GM23338 (cell line): ENCODE data around the gene CPLX3. TPM values are rescaled to one million over a fixed set of nuclear protein-coding genes. Genes with fewer than 3 reads are reported as not detected.

Experiments used
- ATAC-seq: fragments of 200-7000 bp; cut with Tn5 transposase; 3 replicates; pipeline ENCODE4 v1.9.1; 2020
- DNase-seq: peaks from one replicate; pipeline ENCODE4 v3.0.0-alpha.2; 2015; ENCODE audit warnings: low spot score
- H2AFZ ChIP-seq: fragments of 200-600 bp; sonication (generic); 2 replicates; pipeline ENCODE4 v1.8.0; 2016; ENCODE audit warnings: antibody characterized with exemption, mild to moderate bottlenecking, moderate library complexity
- H3F3A ChIP-seq: fragments of 200-600 bp; sonication (generic); replicated peaks from 2 replicates; pipeline ENCODE4 v1.8.0; 2017; ENCODE audit warnings: antibody characterized with exemption, mixed run types, low read depth
- H3K27ac ChIP-seq: fragments of 200-600 bp; sonication (generic); 2 replicates; pipeline ENCODE4 v1.6.1; 2016; ENCODE audit warnings: low read depth
- H3K27me3 ChIP-seq: fragments of 200-600 bp; sonication (generic); 2 replicates; pipeline ENCODE4 v1.8.0; 2016; ENCODE audit warnings: mild to moderate bottlenecking, mixed run types, moderate library complexity; ENCODE audit not compliant: insufficient read depth
- H3K36me3 ChIP-seq: fragments of 200-600 bp; sonication (generic); 2 replicates; pipeline ENCODE4 v1.8.0; 2016; ENCODE audit warnings: mild to moderate bottlenecking; ENCODE audit not compliant: insufficient read depth
- H3K4me1 ChIP-seq: fragments of 200-600 bp; sonication (generic); 2 replicates; pipeline ENCODE4 v1.8.0; 2016; ENCODE audit warnings: mild to moderate bottlenecking, moderate library complexity; ENCODE audit not compliant: insufficient read depth
- H3K4me2 ChIP-seq: fragments of 200-600 bp; sonication (generic); 2 replicates; pipeline ENCODE4 v1.7.1; 2017; ENCODE audit warnings: mixed run types
- H3K4me3 ChIP-seq: fragments of 200-600 bp; sonication (generic); 2 replicates; pipeline ENCODE4 v1.6.1; 2016; ENCODE audit warnings: mixed run types
- H3K79me2 ChIP-seq: fragments of 200-600 bp; sonication (generic); replicated peaks from 2 replicates; pipeline ENCODE4 v1.8.0; 2017; ENCODE audit warnings: mild to moderate bottlenecking; ENCODE audit not compliant: insufficient read depth
- H3K9me2 ChIP-seq: fragments of 200-600 bp; sonication (generic); 2 replicates; pipeline ENCODE4 v1.8.0; 2017; ENCODE audit not compliant: insufficient read depth
- H4K20me1 ChIP-seq: fragments of 200-600 bp; sonication (generic); replicated peaks from 2 replicates; pipeline ENCODE4 v1.8.0; 2017; ENCODE audit warnings: mild to moderate bottlenecking; ENCODE audit not compliant: insufficient read depth
- H3K27ac Mint-ChIP-seq: 2 replicates; pipeline ENCODE4 v1.8.0; 2020; ENCODE audit warnings: inconsistent platforms, mild to moderate bottlenecking, moderate library complexity, mixed read lengths
- H3K27me3 Mint-ChIP-seq: 3 replicates; pipeline ENCODE4 v1.8.0; 2022; ENCODE audit warnings: low read depth, mild to moderate bottlenecking, moderate library complexity, mixed read lengths, inconsistent platforms; ENCODE audit not compliant: insufficient read depth, poor library complexity
- H3K36me3 Mint-ChIP-seq: 3 replicates; pipeline ENCODE4 v1.8.0; 2021; ENCODE audit warnings: low read depth, mild to moderate bottlenecking, inconsistent platforms, moderate library complexity, mixed read lengths
- H3K4me1 Mint-ChIP-seq: 3 replicates; pipeline ENCODE4 v1.8.0; 2020; ENCODE audit warnings: mild to moderate bottlenecking, inconsistent platforms, mixed read lengths
- H3K4me3 Mint-ChIP-seq: 3 replicates; pipeline ENCODE4 v1.8.0; 2021; ENCODE audit warnings: moderate library complexity, mild to moderate bottlenecking, inconsistent platforms, mixed read lengths
- H3K9me3 Mint-ChIP-seq: 3 replicates; pipeline ENCODE4 v1.8.0; 2020; ENCODE audit warnings: moderate library complexity, mild to moderate bottlenecking, inconsistent platforms, mixed read lengths
- CREB1 ChIP-seq: fragments of 250-450 bp; sonication (Bioruptor Pico); IDR thresholded peaks from 2 replicates; pipeline ENCODE4 v1.5.0; 2020; ENCODE audit warnings: low read depth, mild to moderate bottlenecking, moderate library complexity
- CTCF ChIP-seq, 2 experiments: fragments of 200-600 bp in 1 of 2; sonication (generic) in 1 of 2; conservative IDR thresholded peaks; 2 replicates each; pipeline versions ENCODE4 v1.5.1 to v1.6.1; 2016 to 2017; ENCODE audit warnings: antibody characterized with exemption in 2 of 2, low read depth in 2 of 2, mild to moderate bottlenecking in 2 of 2, moderate library complexity in 1 of 2
- ETS1 ChIP-seq: IDR thresholded peaks from 2 replicates; pipeline ENCODE4 v1.6.1; 2016; ENCODE audit warnings: antibody characterized with exemption
- EZH2 ChIP-seq: fragments of 200-600 bp; sonication (generic); IDR thresholded peaks from one replicate; pipeline ENCODE4 v1.8.0; 2017; ENCODE audit warnings: antibody characterized with exemption, mild to moderate bottlenecking, low read depth; ENCODE audit not compliant: unreplicated experiment
- EZH2phosphoT487 ChIP-seq: fragments of 200-600 bp; sonication (generic); IDR thresholded peaks from one replicate; pipeline ENCODE4 v1.8.1; 2018; ENCODE audit warnings: antibody characterized with exemption; ENCODE audit not compliant: unreplicated experiment
- JUNB ChIP-seq: IDR thresholded peaks from one replicate; pipeline ENCODE4 v1.6.1; 2016; ENCODE audit warnings: antibody characterized with exemption; ENCODE audit not compliant: unreplicated experiment
- NANOG ChIP-seq: IDR thresholded peaks from 2 replicates; pipeline ENCODE4 v1.6.1; 2016; ENCODE audit warnings: antibody characterized with exemption, borderline replicate concordance
- POLR2AphosphoS5 ChIP-seq: IDR thresholded peaks from 2 replicates; pipeline ENCODE4 v1.6.1; 2016; ENCODE audit warnings: antibody characterized with exemption, low read depth
- STAT1 ChIP-seq: IDR thresholded peaks from one replicate; pipeline ENCODE4 v1.6.1; 2016; ENCODE audit warnings: antibody characterized with exemption; ENCODE audit not compliant: unreplicated experiment
- ZNF114 ChIP-seq: fragments of 250-450 bp; sonication (Bioruptor Pico); IDR thresholded peaks from 2 replicates; pipeline ENCODE4 v1.5.0; 2020; ENCODE audit warnings: mild to moderate bottlenecking, moderate library complexity
- ZNF331 ChIP-seq: fragments of 250-450 bp; sonication (Bioruptor Pico); IDR thresholded peaks from 2 replicates; pipeline ENCODE4 v1.5.0; 2020; ENCODE audit warnings: low read depth, mild to moderate bottlenecking, moderate library complexity
- polyA plus RNA-seq: library from polyadenylated mRNA; unstranded; fragments of >200 nt; fragmentation: Nextera tagmentation; extraction: Ambion mirVana; gene quantifications from 2 replicates; pipeline ENCODE4 v1.2.1, GENCODE V29; 2016
- total RNA-seq: library from RNA; depleted of rRNA; stranded (reverse); fragments of >200 nt; shearing (Covaris generic); gene quantifications from 2 replicates; pipeline ENCODE4 v1.2.3, GENCODE V29; 2014
- TF ChIP-seq, protein P1 (sequence below): fragments of 250-450 bp; sonication (Bioruptor Pico); IDR thresholded peaks from 2 replicates; pipeline ENCODE4 v1.5.0; 2020; ENCODE audit warnings: mild to moderate bottlenecking, moderate library complexity

CPLX3 gene
- total and polyA plus RNA-seq, 2 experiments from 2014 or later = 0.66 TPM; not detected in 1

DNA sequence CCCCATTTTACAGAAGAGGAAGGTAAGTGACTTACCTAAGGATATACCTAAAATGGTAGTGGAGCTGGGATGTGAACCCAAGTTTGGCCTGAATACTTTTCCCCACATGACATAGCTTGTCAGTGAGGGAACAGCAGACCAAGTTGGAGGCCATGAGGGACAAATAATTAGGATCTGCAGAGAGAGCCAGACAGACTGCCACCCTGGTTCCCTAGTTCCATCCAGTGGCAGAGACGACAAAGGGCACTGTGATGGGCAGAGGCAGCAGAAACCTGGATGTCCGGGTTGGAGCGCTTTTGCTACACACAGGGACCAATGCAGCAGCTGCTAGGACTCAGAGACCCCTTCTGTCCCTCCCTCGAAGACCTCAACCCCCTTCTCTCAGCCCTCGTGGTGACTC, 1.2 kb downstream of the CPLX3 start:
- no peaks in the 10 kb centered on the region for H3K36me3 Mint-ChIP-seq
- TF ChIP-seq CTCF (conservative IDR thresholded peaks at IDR 0.05; ENCODE audit: low read depth in 2 of 2) (0 out of 4 replicates have a peak, but pooled peaks of 1 of the 2 experiments have one; percentile 11), ZNF114 (CRISPR knock-in tag) (no peak), NANOG (no peak), EZH2 (no peak)
- no peak overlapping the region for H3K27ac ChIP-seq
- peaks cover 35% of the 10 kb centered on the region for H3K27me3 Mint-ChIP-seq
- H4K20me1 ChIP-seq = no peaks in the 10 kb centered on the region
- peaks cover 35% of the 10 kb centered on the region for H3K27me3 ChIP-seq
- no peak overlapping the region for H2AFZ ChIP-seq
- H3K4me1 Mint-ChIP-seq = peaks cover 8% of the 10 kb centered on the region; the same call in 2 of the 3 replicates
- H3K4me3 ChIP-seq = no peak overlapping the region
- DNase-seq (no peak), ATAC-seq (no peak)
- peaks cover 7% of the 10 kb centered on the region; the same call in 1 of the 2 replicates for H3K4me1 ChIP-seq
- H3K79me2 ChIP-seq = no peaks in the 10 kb centered on the region
- H3K4me3 Mint-ChIP-seq = no peak overlapping the region; the same call in 2 of the 3 replicates
- no peaks in the 10 kb centered on the region for H3K36me3 ChIP-seq
- H3F3A ChIP-seq = peaks cover 5% of the 10 kb centered on the region; the same call in 1 of the 2 replicates
- no peaks in the 10 kb centered on the region for H3K9me3 Mint-ChIP-seq
- H3K9me2 ChIP-seq = no peaks in the 10 kb centered on the region
- no peak overlapping the region for H3K27ac Mint-ChIP-seq
- no peak overlapping the region for H3K4me2 ChIP-seq

DNA sequence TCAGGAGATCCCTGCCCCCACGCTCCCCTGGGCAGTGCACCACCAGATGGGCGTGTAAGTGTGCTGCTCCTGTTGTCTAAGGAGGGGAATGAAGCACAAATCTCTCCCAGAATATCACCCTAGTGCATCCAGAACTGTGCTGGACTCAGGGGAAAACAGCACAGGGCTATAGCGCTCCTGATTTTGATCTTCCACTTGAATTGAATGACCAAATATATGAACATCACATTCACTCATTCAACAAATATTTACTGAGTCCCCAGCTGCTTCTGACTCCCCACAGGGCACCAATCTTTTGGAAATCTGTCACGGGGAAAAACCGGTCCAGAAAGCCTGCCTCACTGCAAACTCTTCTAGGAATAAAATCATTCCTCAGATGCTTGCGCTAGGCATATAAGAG, 2.4 kb downstream of the CPLX3 start:
- H3K4me3 ChIP-seq = no peak overlapping the region
- H4K20me1 ChIP-seq = no peaks in the 10 kb centered on the region
- H3K9me2 ChIP-seq = no peaks in the 10 kb centered on the region
- Mint-ChIP-seq H3K27me3 (peaks cover 36% of the 10 kb centered on the region), H3K27ac (no peak overlapping the region), H3K9me3 (no peaks in the 10 kb centered on the region), H3K4me3 (no peak overlapping the region), H3K36me3 (no peaks in the 10 kb centered on the region), H3K4me1 (peaks cover 12% of the 10 kb centered on the region)
- peaks cover 7% of the 10 kb centered on the region; the same call in 1 of the 2 replicates for H3K4me1 ChIP-seq
- ATAC-seq = no peak
- no peak for DNase-seq
- no peak overlapping the region for H2AFZ ChIP-seq
- H3K36me3 ChIP-seq = no peaks in the 10 kb centered on the region
- H3K27me3 ChIP-seq = peaks cover 35% of the 10 kb centered on the region
- H3K4me2 ChIP-seq = no peak overlapping the region
- peaks cover 5% of the 10 kb centered on the region; the same call in 1 of the 2 replicates for H3F3A ChIP-seq
- H3K79me2 ChIP-seq = no peaks in the 10 kb centered on the region
- no peak overlapping the region for H3K27ac ChIP-seq
- TF ChIP-seq EZH2phosphoT487 (no peak), ETS1 (no peak), CREB1 (CRISPR knock-in tag) (no peak), STAT1 (no peak), ZNF331 (no peak), EZH2 (no peak), ZNF114 (CRISPR knock-in tag) (no peak), NANOG (no peak), JUNB (no peak), POLR2AphosphoS5 (no peak)
- TF ChIP-seq, protein P1, sequence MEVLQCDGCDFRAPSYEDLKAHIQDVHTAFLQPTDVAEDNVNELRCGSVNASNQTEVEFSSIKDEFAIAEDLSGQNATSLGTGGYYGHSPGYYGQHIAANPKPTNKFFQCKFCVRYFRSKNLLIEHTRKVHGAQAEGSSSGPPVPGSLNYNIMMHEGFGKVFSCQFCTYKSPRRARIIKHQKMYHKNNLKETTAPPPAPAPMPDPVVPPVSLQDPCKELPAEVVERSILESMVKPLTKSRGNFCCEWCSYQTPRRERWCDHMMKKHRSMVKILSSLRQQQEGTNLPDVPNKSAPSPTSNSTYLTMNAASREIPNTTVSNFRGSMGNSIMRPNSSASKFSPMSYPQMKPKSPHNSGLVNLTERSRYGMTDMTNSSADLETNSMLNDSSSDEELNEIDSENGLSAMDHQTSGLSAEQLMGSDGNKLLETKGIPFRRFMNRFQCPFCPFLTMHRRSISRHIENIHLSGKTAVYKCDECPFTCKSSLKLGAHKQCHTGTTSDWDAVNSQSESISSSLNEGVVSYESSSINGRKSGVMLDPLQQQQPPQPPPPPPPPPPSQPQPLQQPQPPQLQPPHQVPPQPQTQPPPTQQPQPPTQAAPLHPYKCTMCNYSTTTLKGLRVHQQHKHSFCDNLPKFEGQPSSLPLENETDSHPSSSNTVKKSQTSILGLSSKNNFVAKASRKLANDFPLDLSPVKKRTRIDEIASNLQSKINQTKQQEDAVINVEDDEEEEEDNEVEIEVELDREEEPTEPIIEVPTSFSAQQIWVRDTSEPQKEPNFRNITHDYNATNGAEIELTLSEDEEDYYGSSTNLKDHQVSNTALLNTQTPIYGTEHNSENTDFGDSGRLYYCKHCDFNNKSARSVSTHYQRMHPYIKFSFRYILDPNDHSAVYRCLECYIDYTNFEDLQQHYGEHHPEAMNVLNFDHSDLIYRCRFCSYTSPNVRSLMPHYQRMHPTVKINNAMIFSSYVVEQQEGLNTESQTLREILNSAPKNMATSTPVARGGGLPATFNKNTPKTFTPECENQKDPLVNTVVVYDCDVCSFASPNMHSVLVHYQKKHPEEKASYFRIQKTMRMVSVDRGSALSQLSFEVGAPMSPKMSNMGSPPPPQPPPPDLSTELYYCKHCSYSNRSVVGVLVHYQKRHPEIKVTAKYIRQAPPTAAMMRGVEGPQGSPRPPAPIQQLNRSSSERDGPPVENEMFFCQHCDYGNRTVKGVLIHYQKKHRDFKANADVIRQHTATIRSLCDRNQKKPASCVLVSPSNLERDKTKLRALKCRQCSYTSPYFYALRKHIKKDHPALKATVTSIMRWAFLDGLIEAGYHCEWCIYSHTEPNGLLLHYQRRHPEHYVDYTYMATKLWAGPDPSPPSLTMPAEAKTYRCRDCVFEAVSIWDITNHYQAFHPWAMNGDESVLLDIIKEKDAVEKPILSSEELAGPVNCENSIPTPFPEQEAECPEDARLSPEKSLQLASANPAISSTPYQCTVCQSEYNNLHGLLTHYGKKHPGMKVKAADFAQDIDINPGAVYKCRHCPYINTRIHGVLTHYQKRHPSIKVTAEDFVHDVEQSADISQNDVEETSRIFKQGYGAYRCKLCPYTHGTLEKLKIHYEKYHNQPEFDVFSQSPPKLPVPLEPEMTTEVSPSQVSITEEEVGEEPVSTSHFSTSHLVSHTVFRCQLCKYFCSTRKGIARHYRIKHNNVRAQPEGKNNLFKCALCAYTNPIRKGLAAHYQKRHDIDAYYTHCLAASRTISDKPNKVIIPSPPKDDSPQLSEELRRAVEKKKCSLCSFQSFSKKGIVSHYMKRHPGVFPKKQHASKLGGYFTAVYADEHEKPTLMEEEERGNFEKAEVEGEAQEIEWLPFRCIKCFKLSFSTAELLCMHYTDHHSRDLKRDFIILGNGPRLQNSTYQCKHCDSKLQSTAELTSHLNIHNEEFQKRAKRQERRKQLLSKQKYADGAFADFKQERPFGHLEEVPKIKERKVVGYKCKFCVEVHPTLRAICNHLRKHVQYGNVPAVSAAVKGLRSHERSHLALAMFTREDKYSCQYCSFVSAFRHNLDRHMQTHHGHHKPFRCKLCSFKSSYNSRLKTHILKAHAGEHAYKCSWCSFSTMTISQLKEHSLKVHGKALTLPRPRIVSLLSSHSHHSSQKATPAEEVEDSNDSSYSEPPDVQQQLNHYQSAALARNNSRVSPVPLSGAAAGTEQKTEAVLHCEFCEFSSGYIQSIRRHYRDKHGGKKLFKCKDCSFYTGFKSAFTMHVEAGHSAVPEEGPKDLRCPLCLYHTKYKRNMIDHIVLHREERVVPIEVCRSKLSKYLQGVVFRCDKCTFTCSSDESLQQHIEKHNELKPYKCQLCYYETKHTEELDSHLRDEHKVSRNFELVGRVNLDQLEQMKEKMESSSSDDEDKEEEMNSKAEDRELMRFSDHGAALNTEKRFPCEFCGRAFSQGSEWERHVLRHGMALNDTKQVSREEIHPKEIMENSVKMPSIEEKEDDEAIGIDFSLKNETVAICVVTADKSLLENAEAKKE (CRISPR knock-in tag) = no peak
